ENCODE data around the gene MUC12. TPM values are rescaled to one million over a fixed set of nuclear protein-coding genes. Genes with fewer than 3 reads are reported as not detected.
"Not testable (repeated sequence)": the region's sequence is repeated elsewhere in the genome, so short reads cannot be mapped to it uniquely, and the experiment has no call there.

MUC12 gene
- total and polyA plus RNA-seq, 2 of the 8 experiments (the other 6 are each of a cell fraction or from before 2014, with no cell fraction given) = 7.7 to 16.2 TPM

DNA sequence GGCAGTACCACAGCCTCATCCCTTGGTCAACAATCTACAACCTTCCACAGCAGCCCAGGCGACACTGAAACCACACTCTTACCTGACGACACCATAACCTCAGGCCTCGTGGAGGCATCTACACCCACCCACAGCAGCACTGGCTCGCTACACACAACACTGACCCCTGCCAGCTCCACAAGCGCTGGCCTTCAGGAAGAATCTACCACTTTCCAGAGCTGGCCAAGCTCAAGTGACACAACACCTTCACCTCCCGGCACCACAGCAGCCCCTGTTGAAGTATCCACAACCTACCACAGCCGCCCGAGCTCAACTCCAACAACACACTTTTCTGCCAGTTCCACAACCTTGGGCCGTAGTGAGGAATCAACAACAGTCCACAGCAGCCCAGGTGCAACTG, 25.3 kb downstream of the MUC12 start:
- H3K27ac ChIP-seq (ENCODE audit: low read depth, low read length); FAIRE-seq; CTCF ChIA-PET (ENCODE audit: partially characterized antibody); H3K18ac ChIP-seq (ENCODE audit: extremely low read depth, low read length); H3K4me1 ChIP-seq (replicated peaks in 1 of 4; ENCODE audit: control insufficient read depth in 3 of 4, insufficient read depth in 4 of 4, low read length in 3 of 4); H4K8ac ChIP-seq (ENCODE audit: extremely low read depth, insufficient read depth, low read length); POLR2A ChIA-PET (ENCODE audit: partially characterized antibody); H3K56ac ChIP-seq (replicated peaks; ENCODE audit: insufficient read length, low read depth, low read length); H4K91ac ChIP-seq (replicated peaks; ENCODE audit: insufficient read length, low read length); H3K9me3 ChIP-seq (ENCODE audit: insufficient read depth in 2 of 2, low read depth in 1 of 2, low read length in 1 of 2); H3K36me3 ChIP-seq (ENCODE audit: control insufficient read depth in 2 of 4, insufficient read depth in 4 of 4, low read length in 3 of 4); H2AFZ ChIP-seq (ENCODE audit: low read length); H3K79me2 ChIP-seq (ENCODE audit: control insufficient read depth in 1 of 2, insufficient read depth in 2 of 2, low read length in 2 of 2); H2BK20ac ChIP-seq (ENCODE audit: low read length); H3K4ac ChIP-seq (replicated peaks; ENCODE audit: insufficient read length, low read depth, low read length); H3K23ac ChIP-seq (ENCODE audit: insufficient read length); DNase-seq (ENCODE audit: low read depth in 1 of 2, low spot score in 2 of 2); H2BK120ac ChIP-seq (replicated peaks; ENCODE audit: low read depth, low read length); H2BK12ac ChIP-seq (ENCODE audit: low read depth, low read length); H3K27me3 ChIP-seq (replicated peaks in 1 of 4; ENCODE audit: control insufficient read depth in 3 of 4, extremely low read depth in 1 of 4, insufficient read depth in 3 of 4, low read length in 3 of 4); H3K4me3 ChIP-seq (ENCODE audit: extremely low read depth in 1 of 4, insufficient read depth in 2 of 4, low read depth in 3 of 4, low read length in 4 of 4); H4K5ac ChIP-seq (ENCODE audit: insufficient read length, low read depth, low read length); H3K9ac ChIP-seq (replicated peaks in 1 of 4; ENCODE audit: extremely low read depth in 1 of 4, low read depth in 3 of 4, low read length in 3 of 4); H3K4me2 ChIP-seq (ENCODE audit: insufficient read depth in 1 of 2, low read depth in 2 of 2, low read length in 2 of 2); H4K20me1 ChIP-seq (replicated peaks in 1 of 2; ENCODE audit: control insufficient read depth in 1 of 2, insufficient read depth in 2 of 2, low read length in 2 of 2); H3K79me1 ChIP-seq (ENCODE audit: low read depth, low read length); H2BK5ac ChIP-seq (ENCODE audit: low read depth, low read length); H2AK5ac ChIP-seq (ENCODE audit: low read depth, low read length); H3K14ac ChIP-seq (ENCODE audit: insufficient read length); H3K23me2 ChIP-seq (ENCODE audit: low read depth, low read length); H2BK15ac ChIP-seq (ENCODE audit: low read length): not testable (repeated sequence)
- WGBS, 2 experiments (ENCODE audit: extremely low coverage in 1 of 2, insufficient coverage in 1 of 2, insufficient read length in 1 of 2, insufficient replicate concordance in 2 of 2, low coverage in 1 of 2, low lambda C conversion rate in 2 of 2, missing lambda C conversion rate in 1 of 2) = no CpG with 5 or more reads among the region's 9 CpGs

DNA sequence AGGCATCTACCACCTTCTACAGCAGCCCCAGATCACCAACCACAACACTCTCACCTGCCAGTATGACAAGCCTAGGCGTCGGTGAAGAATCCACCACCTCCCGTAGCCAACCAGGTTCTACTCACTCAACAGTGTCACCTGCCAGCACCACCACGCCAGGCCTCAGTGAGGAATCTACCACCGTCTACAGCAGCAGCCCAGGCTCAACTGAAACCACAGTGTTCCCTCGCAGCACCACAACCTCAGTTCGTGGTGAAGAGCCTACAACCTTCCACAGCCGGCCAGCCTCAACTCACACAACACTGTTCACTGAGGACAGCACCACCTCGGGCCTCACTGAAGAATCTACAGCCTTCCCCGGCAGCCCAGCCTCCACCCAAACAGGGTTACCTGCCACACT, 29.2 kb downstream of the MUC12 start:
- H3K9ac ChIP-seq (replicated peaks in 1 of 4; ENCODE audit: extremely low read depth in 1 of 4, low read depth in 3 of 4, low read length in 3 of 4); H4K5ac ChIP-seq (ENCODE audit: insufficient read length, low read depth, low read length); DNase-seq (ENCODE audit: low read depth in 1 of 2, low spot score in 2 of 2); H3K9me3 ChIP-seq (ENCODE audit: insufficient read depth in 2 of 2, low read depth in 1 of 2, low read length in 1 of 2); H3K23ac ChIP-seq (ENCODE audit: insufficient read length); H3K36me3 ChIP-seq (ENCODE audit: control insufficient read depth in 2 of 4, insufficient read depth in 4 of 4, low read length in 3 of 4); H3K4me2 ChIP-seq (ENCODE audit: insufficient read depth in 1 of 2, low read depth in 2 of 2, low read length in 2 of 2); POLR2A ChIA-PET (ENCODE audit: partially characterized antibody); H2BK20ac ChIP-seq (ENCODE audit: low read length); H3K27ac ChIP-seq (ENCODE audit: low read depth, low read length); H3K14ac ChIP-seq (ENCODE audit: insufficient read length); H3K4ac ChIP-seq (replicated peaks; ENCODE audit: insufficient read length, low read depth, low read length); H3K4me1 ChIP-seq (replicated peaks in 1 of 4; ENCODE audit: control insufficient read depth in 3 of 4, insufficient read depth in 4 of 4, low read length in 3 of 4); H2AK5ac ChIP-seq (ENCODE audit: low read depth, low read length); FAIRE-seq; H2BK12ac ChIP-seq (ENCODE audit: low read depth, low read length); H3K56ac ChIP-seq (replicated peaks; ENCODE audit: insufficient read length, low read depth, low read length); H4K20me1 ChIP-seq (replicated peaks in 1 of 2; ENCODE audit: control insufficient read depth in 1 of 2, insufficient read depth in 2 of 2, low read length in 2 of 2); H2BK120ac ChIP-seq (replicated peaks; ENCODE audit: low read depth, low read length); H4K91ac ChIP-seq (replicated peaks; ENCODE audit: insufficient read length, low read length); H2BK5ac ChIP-seq (ENCODE audit: low read depth, low read length); H2AFZ ChIP-seq (ENCODE audit: low read length); H3K18ac ChIP-seq (ENCODE audit: extremely low read depth, low read length); H3K23me2 ChIP-seq (ENCODE audit: low read depth, low read length); H4K8ac ChIP-seq (ENCODE audit: extremely low read depth, insufficient read depth, low read length); H3K79me2 ChIP-seq (ENCODE audit: control insufficient read depth in 1 of 2, insufficient read depth in 2 of 2, low read length in 2 of 2); H3K27me3 ChIP-seq (replicated peaks in 1 of 4; ENCODE audit: control insufficient read depth in 3 of 4, extremely low read depth in 1 of 4, insufficient read depth in 3 of 4, low read length in 3 of 4); H2BK15ac ChIP-seq (ENCODE audit: low read length); H3K4me3 ChIP-seq (ENCODE audit: extremely low read depth in 1 of 4, insufficient read depth in 2 of 4, low read depth in 3 of 4, low read length in 4 of 4); H3K79me1 ChIP-seq (ENCODE audit: low read depth, low read length); CTCF ChIA-PET (ENCODE audit: partially characterized antibody): not testable (repeated sequence)
- WGBS, 2 experiments (ENCODE audit: extremely low coverage in 1 of 2, insufficient coverage in 1 of 2, insufficient read length in 1 of 2, insufficient replicate concordance in 2 of 2, low coverage in 1 of 2, low lambda C conversion rate in 2 of 2, missing lambda C conversion rate in 1 of 2) = 92% methylated on average over 6 of the region's 10 CpGs; no CpG with 5 or more reads in 1 of the 2 experiments
